K562 (cell line): Measurements from ENCODE around the gene AGPAT4. TPM values are rescaled to one million over a fixed set of nuclear protein-coding genes. Genes with fewer than 3 reads are reported as not detected.

Experiments used
- ATAC-seq: fragments of 200-7000 bp; cut with Tn5 transposase; 3 replicates; pipeline ENCODE4 v1.9.1; 2020; ENCODE audit warnings: moderate library complexity
- BruUV-seq: library from RNA; stranded (reverse); fragments of 400-500 nt; replicated peaks from 2 replicates; lab custom pipeline; 2021; lab: Mats Ljungman, UMichigan
- CTCF ChIA-PET: fragments of 300-600 bp; formaldehyde crosslinking; extraction: SDS; loops from one replicate; lab custom pipeline; 2021; ENCODE audit warnings: low intra/inter-chr PET ratio; lab: Yijun Ruan, JAX
- POLR2A ChIA-PET: fragments of 300-600, 350-650 bp; sonication (Branson Sonifier 250); formaldehyde crosslinking; extraction: SDS; loops from one replicate; lab custom pipeline; 2021; ENCODE audit warnings: antibody characterized with exemption, inconsistent platforms; lab: Yijun Ruan, JAX
- DNase-seq, 4 experiments: peaks; one replicate each; pipeline versions ENCODE4 v3.0.0 to v3.0.0-alpha.2; 2011 to 2018; ENCODE audit warnings: low spot score in 3 of 4, mixed read lengths in 3 of 4; ENCODE audit errors: extremely low read depth in 1 of 4
- FAIRE-seq: peaks from 2 replicates; lab custom pipeline; 2011; peaks lifted over from hg19 to GRCh38; lab: Jason Lieb, UNC
- H2AFZ ChIP-seq: 2 replicates; pipeline ENCODE4 v1.6.0; 2011; ENCODE audit warnings: low read depth, low read length, control low read depth, inconsistent platforms
- H3K27ac ChIP-seq: fragments of 200-600 bp; 3 replicates; pipeline ENCODE4 v1.8.0; 2011; ENCODE audit warnings: low read depth, mild to moderate bottlenecking, control low read depth, inconsistent platforms, low read length, moderate library complexity, mixed read lengths; ENCODE audit errors: extremely low read depth
- H3K27me3 ChIP-seq, 2 experiments: fragments of 300-600 bp in 1 of 2; 2 replicates in 1 of 2; 3 replicates in 1 of 2; pipeline versions ENCODE4 v1.6.0 to v1.8.0; 2011; ENCODE audit warnings: inconsistent platforms in 2 of 2, low read length in 2 of 2, mild to moderate bottlenecking in 1 of 2, mixed read lengths in 1 of 2, moderate library complexity in 1 of 2; ENCODE audit not compliant: control insufficient read depth in 2 of 2, insufficient read depth in 2 of 2
- H3K36me3 ChIP-seq: fragments of 300-600 bp; 3 replicates; pipeline ENCODE4 v1.8.0; 2011; ENCODE audit warnings: mild to moderate bottlenecking, low read length, inconsistent platforms; ENCODE audit not compliant: control insufficient read depth, insufficient read depth
- H3K4me1 ChIP-seq, 2 experiments: fragments of 200-600 bp in 1 of 2; replicated peaks in 1 of 2; 2 replicates in 1 of 2; 3 replicates in 1 of 2; pipeline versions ENCODE4 v1.5.1 to v1.8.0; 2011; ENCODE audit warnings: inconsistent platforms in 2 of 2, low read length in 2 of 2, mild to moderate bottlenecking in 1 of 2, mixed read lengths in 1 of 2, moderate library complexity in 1 of 2; ENCODE audit not compliant: control insufficient read depth in 2 of 2, insufficient read depth in 2 of 2
- H3K4me2 ChIP-seq: 2 replicates; pipeline ENCODE4 v1.6.1; 2011; ENCODE audit warnings: low read length, control low read depth, inconsistent platforms, mixed read lengths; ENCODE audit not compliant: insufficient read depth
- H3K4me3 ChIP-seq: fragments of 200-600 bp; sonication (generic), shearing (Covaris generic); 2 replicates; pipeline ENCODE4 v1.5.1; 2016; ENCODE audit warnings: control low read depth, inconsistent platforms
- H3K79me2 ChIP-seq: fragments of 200-600 bp; 3 replicates; pipeline ENCODE4 v1.8.0; 2011; ENCODE audit warnings: low read length, inconsistent platforms; ENCODE audit not compliant: control insufficient read depth, insufficient read depth
- H3K9ac ChIP-seq, 2 experiments: 2 replicates each; pipeline versions ENCODE4 v1.6.0 to v1.6.1; 2011; ENCODE audit warnings: low read depth in 2 of 2, low read length in 2 of 2, control low read depth in 1 of 2, inconsistent platforms in 1 of 2, mild to moderate bottlenecking in 1 of 2, mixed read lengths in 1 of 2; ENCODE audit not compliant: insufficient read depth in 1 of 2
- H3K9me1 ChIP-seq: one replicate; pipeline ENCODE4 v1.6.0; 2011; ENCODE audit warnings: inconsistent platforms, mild to moderate bottlenecking, low read length, moderate library complexity; ENCODE audit not compliant: control insufficient read depth, insufficient read depth
- H3K9me3 ChIP-seq: replicated peaks from 2 replicates; pipeline ENCODE4 v1.5.1; 2011; ENCODE audit warnings: low read depth, low read length, inconsistent platforms; ENCODE audit not compliant: control insufficient read depth, insufficient read depth
- H4K20me1 ChIP-seq: replicated peaks from 2 replicates; pipeline ENCODE4 v1.6.1; 2011; ENCODE audit warnings: low read length, inconsistent platforms, mixed read lengths; ENCODE audit not compliant: control insufficient read depth, insufficient read depth
- CBFA2T2 ChIP-seq: fragments of 450-650 bp; conservative IDR thresholded peaks from 2 replicates; pipeline ENCODE4 v1.6.1; 2017; ENCODE audit warnings: mild to moderate bottlenecking
- CBFA2T3 ChIP-seq: fragments of 450-650 bp; IDR thresholded peaks from 2 replicates; pipeline ENCODE4 v1.6.1; 2017
- CBFB ChIP-seq: sonication (generic); formaldehyde crosslinking; IDR thresholded peaks from 2 replicates; pipeline ENCODE4 v1.4.0; 2020; ENCODE audit warnings: mild to moderate bottlenecking, missing genetic modification reagents
- EHMT2 ChIP-seq: fragments of 450-650 bp; IDR thresholded peaks from 2 replicates; pipeline ENCODE4 v1.6.1; 2018; ENCODE audit warnings: antibody characterized with exemption
- FUS ChIP-seq: fragments of 200-400 bp; formaldehyde crosslinking; optimal IDR thresholded peaks from 2 replicates; pipeline ENCODE3; 2017; ENCODE audit warnings: low read depth, low read length
- HNRNPK ChIP-seq: fragments of 200-400 bp; formaldehyde crosslinking; IDR thresholded peaks from one replicate; pipeline ENCODE4 v1.6.1; 2018; ENCODE audit warnings: mild to moderate bottlenecking, low read depth, low read length; ENCODE audit not compliant: poor library complexity, severe bottlenecking
- KLF13 ChIP-seq: fragments of 450-650 bp; IDR thresholded peaks from 2 replicates; pipeline ENCODE4 v1.6.1; 2016; ENCODE audit warnings: missing genetic modification characterization, low read depth, mild to moderate bottlenecking, missing compliant biosample characterization, moderate library complexity, borderline replicate concordance
- MYNN ChIP-seq, 2 experiments: sonication (generic); formaldehyde crosslinking in 1 of 2; IDR thresholded peaks; 2 replicates each; pipeline versions ENCODE4 v1.5.0 to v1.6.1; 2016 to 2020; ENCODE audit warnings: antibody characterized with exemption in 1 of 2, missing genetic modification reagents in 1 of 2
- NCOR1 ChIP-seq: fragments of 450-650 bp; IDR thresholded peaks from 2 replicates; pipeline ENCODE4 v1.6.1; 2016; ENCODE audit warnings: mild to moderate bottlenecking, moderate library complexity
- PHF20 ChIP-seq: fragments of 450-650 bp; IDR thresholded peaks from 2 replicates; pipeline ENCODE4 v1.6.1; 2018; ENCODE audit not compliant: partially characterized antibody
- POLR2AphosphoS5 ChIP-seq: IDR thresholded peaks from 2 replicates; pipeline ENCODE4 v1.6.1; 2011; ENCODE audit warnings: mild to moderate bottlenecking, low read depth, low read length, moderate library complexity; ENCODE audit not compliant: control insufficient read depth, insufficient read depth
- RBM14 ChIP-seq: fragments of 200-400 bp; formaldehyde crosslinking; IDR thresholded peaks from 2 replicates; pipeline ENCODE4 v1.6.1; 2018; ENCODE audit warnings: low read depth, mild to moderate bottlenecking, low read length, moderate library complexity, borderline replicate concordance; ENCODE audit not compliant: insufficient read depth
- TAL1 ChIP-seq: fragments of 450-650 bp; IDR thresholded peaks from 2 replicates; pipeline ENCODE4 v1.6.1; 2016; ENCODE audit warnings: mild to moderate bottlenecking
- TEAD4 ChIP-seq, 2 experiments: sonication (generic) in 1 of 2; formaldehyde crosslinking in 1 of 2; IDR thresholded peaks; 2 replicates each; pipeline versions ENCODE4 v1.6.1 to v1.8.0; 2012 to 2022; ENCODE audit warnings: borderline replicate concordance in 1 of 2, inconsistent platforms in 1 of 2, low read length in 1 of 2, mild to moderate bottlenecking in 1 of 2, missing genetic modification reagents in 1 of 2
- TGIF2 ChIP-seq: sonication (generic); formaldehyde crosslinking; IDR thresholded peaks from 2 replicates; pipeline ENCODE4 v1.8.1; 2022; ENCODE audit warnings: mild to moderate bottlenecking, missing genetic modification reagents, moderate library complexity
- ZBTB12 ChIP-seq: fragments of 250-450 bp; sonication (Bioruptor Pico); IDR thresholded peaks from 2 replicates; pipeline ENCODE4 v1.4.0; 2020
- ZBTB8A ChIP-seq: fragments of 450-650 bp; IDR thresholded peaks from 2 replicates; pipeline ENCODE4 v1.6.1; 2018; ENCODE audit warnings: mild to moderate bottlenecking, moderate library complexity; ENCODE audit not compliant: partially characterized antibody
- ZC3H4 ChIP-seq: sonication (generic); formaldehyde crosslinking; IDR thresholded peaks from 2 replicates; pipeline ENCODE4 v1.9.0; 2021; ENCODE audit warnings: missing genetic modification reagents, borderline replicate concordance
- ZNF41 ChIP-seq: fragments of 250-450 bp; sonication (Bioruptor Pico); conservative IDR thresholded peaks from 2 replicates; pipeline ENCODE4 v1.4.0; 2020; ENCODE audit warnings: mild to moderate bottlenecking
- ZNF699 ChIP-seq: fragments of 250-450 bp; sonication (Bioruptor Pico); IDR thresholded peaks from 2 replicates; pipeline ENCODE4 v1.8.0; 2021; ENCODE audit warnings: mild to moderate bottlenecking, moderate library complexity; ENCODE audit not compliant: insufficient replicate concordance
- ZNF717 ChIP-seq: fragments of 250-450 bp; sonication (Bioruptor Pico); IDR thresholded peaks from 2 replicates; pipeline ENCODE4 v1.5.0; 2021
- WGBS: fragments of 100-300 bp; shearing (Covaris generic); methylation state at CpG from one replicate; pipeline ENCODE4 v1.1.6; 2016; ENCODE audit warnings: low coverage, mixed read lengths; ENCODE audit not compliant: insufficient coverage; ENCODE audit errors: missing lambda C conversion rate; 5-methylcytosine and 5-hydroxymethylcytosine counted together
- in situ Hi-C: fragments of 300-500 bp; cut with MboI; formaldehyde crosslinking; loops from 4 replicates; pipeline ENCODE4 v1.15.0; 2018; ENCODE audit warnings: inconsistent platforms, mixed read lengths
- intact Hi-C: fragments of 100-400 bp; cut with micrococcal nuclease; formaldehyde crosslinking; loops from 2 replicates; pipeline ENCODE4 v1.14.2; 2022
- polyA plus RNA-seq, 8 experiments: library from polyadenylated mRNA; depleted of rRNA in 4 of 8; stranded (reverse) in 5 of 8; unstranded in 3 of 8; fragments of >200 nt; fragmentation: Nextera tagmentation in 2 of 8; fragmentation: Illumina TruSeq in 1 of 8; extraction: Ambion mirVana in 2 of 8; extraction: Trizol in 1 of 8; gene quantifications; 2 replicates each; pipeline versions ENCODE4 v1.2.1 to v1.2.3, GENCODE V29; 2011 to 2014; ENCODE audit warnings: inconsistent platforms in 1 of 8, missing spikeins in 1 of 8
- total RNA-seq, 7 experiments: library from RNA; depleted of rRNA in 6 of 7; stranded (reverse); fragments of >200 nt in 6 of 7; fragmentation: Illumina TruSeq in 2 of 7; extraction: Trizol in 2 of 7; gene quantifications; 2 replicates each; pipeline versions ENCODE4 v1.2.1 to v1.2.3, GENCODE V29; 2011 to 2021; ENCODE audit warnings: low replicate concordance in 1 of 7
- TF ChIP-seq, protein P1 (sequence below): fragments of 200-800 bp; sonication (Bioruptor generic); IDR thresholded peaks from 2 replicates; pipeline ENCODE4 v1.6.1; 2017; ENCODE audit warnings: missing genetic modification characterization, missing compliant biosample characterization

AGPAT4 gene
- total and polyA plus RNA-seq, 9 of the 15 experiments (the other 6 are each of a cell fraction or from before 2014, with no cell fraction given), result 2.2 to 15.0 (median 5.7) TPM

- in situ Hi-C loops, result no loop called here
- FAIRE-seq, result no peak
- TF ChIP-seq TGIF2 (CRISPR knock-in tag) (no peak), KLF13 (tag) (no peak), ZNF717 (CRISPR knock-in tag) (no peak), FUS (no peak), ZNF699 (CRISPR knock-in tag) (no peak), RBM14 (no peak), ZBTB8A (no peak), MYNN (IDR thresholded peaks at IDR 0.05) (no peak), MYNN (CRISPR knock-in tag; IDR thresholded peaks at IDR 0.05) (no peak), ZBTB12 (CRISPR knock-in tag) (no peak), TEAD4 (IDR thresholded peaks at IDR 0.05; ENCODE audit: low read length) (peak; percentile 30; the same call in 1 of the 2 replicates), TEAD4 (CRISPR knock-in tag; IDR thresholded peaks at IDR 0.05; ENCODE audit: borderline replicate concordance) (no peak), HNRNPK (no peak), NCOR1 (peak; percentile 52; the same call in 1 of the 2 replicates), TAL1 (peak; percentile 63; the same call in 1 of the 2 replicates), CBFA2T2 (peak; percentile 72), ZNF41 (CRISPR knock-in tag) (no peak), EHMT2 (no peak), POLR2AphosphoS5 (peak; percentile 41; the same call in 1 of the 2 replicates), CBFB (CRISPR knock-in tag) (no peak), ZC3H4 (CRISPR knock-in tag) (no peak), CBFA2T3 (peak; percentile 79), PHF20 (no peak)
- TF ChIP-seq, protein P1, sequence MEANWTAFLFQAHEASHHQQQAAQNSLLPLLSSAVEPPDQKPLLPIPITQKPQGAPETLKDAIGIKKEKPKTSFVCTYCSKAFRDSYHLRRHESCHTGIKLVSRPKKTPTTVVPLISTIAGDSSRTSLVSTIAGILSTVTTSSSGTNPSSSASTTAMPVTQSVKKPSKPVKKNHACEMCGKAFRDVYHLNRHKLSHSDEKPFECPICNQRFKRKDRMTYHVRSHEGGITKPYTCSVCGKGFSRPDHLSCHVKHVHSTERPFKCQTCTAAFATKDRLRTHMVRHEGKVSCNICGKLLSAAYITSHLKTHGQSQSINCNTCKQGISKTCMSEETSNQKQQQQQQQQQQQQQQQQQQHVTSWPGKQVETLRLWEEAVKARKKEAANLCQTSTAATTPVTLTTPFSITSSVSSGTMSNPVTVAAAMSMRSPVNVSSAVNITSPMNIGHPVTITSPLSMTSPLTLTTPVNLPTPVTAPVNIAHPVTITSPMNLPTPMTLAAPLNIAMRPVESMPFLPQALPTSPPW (CRISPR knock-in tag), result no peak
Observed at GRCh38 chr6:161265554-161265953, 8.3 kb downstream of the AGPAT4 start.

More at GRCh38 chr6:161265554-161265953, 8.3 kb downstream of the AGPAT4 start:
- no peak for ATAC-seq
- no peak overlapping the region for H2AFZ ChIP-seq
- H3K4me3 ChIP-seq, result no peak overlapping the region
- ChIA-PET POLR2A (interaction anchor here (0.6 to 3.0 kb wide), 2 partner anchors 10 to 102 kb away, joined by 3 to 14 read pairs; no protein-coding TSS in a partner anchor), CTCF (no interaction called here)
- H3K9me1 ChIP-seq, result no peaks in the 10 kb centered on the region
- H3K36me3 ChIP-seq, result no peaks in the 10 kb centered on the region; the same call in 2 of the 3 replicates
- intact Hi-C loops, result loop anchor here (5.0 kb wide), 1 partner anchor 113 kb away; no protein-coding TSS in a partner anchor
- WGBS, result 23% methylated on average over 6 of the region's 6 CpGs
- DNase-seq, result peak; percentile 50 to 66 (median 64)
- H3K4me2 ChIP-seq, result no peak overlapping the region
- no peaks in the 10 kb centered on the region for H3K27me3 ChIP-seq
- H4K20me1 ChIP-seq, result no peaks in the 10 kb centered on the region
- peaks cover 3% of the 10 kb centered on the region; the same call in 1 of the 3 replicates for H3K79me2 ChIP-seq
- peaks cover 39 to 44% of the 10 kb centered on the region in 2 experiments for H3K4me1 ChIP-seq
- H3K9ac ChIP-seq, result peak overlapping the region in 1 of 2 experiments; percentile 31; a peak in 1 of 4 replicates
- H3K27ac ChIP-seq, result no peak overlapping the region
- no TSS peak for BruUV-seq
- H3K9me3 ChIP-seq, result no peaks in the 10 kb centered on the region
